Lower leg skin (tissue), 3 donors: ENCODE results near the gene OGDH.

Source experiments
- POLR2A ChIP-seq, 2 donors: fragments of 450-650 bp; IDR thresholded peaks; one replicate each; pipeline ENCODE4 v1.6.1; 2016 to 2017; ENCODE audit warnings: antibody characterized with exemption in 2 of 2, mild to moderate bottlenecking in 1 of 2, moderate library complexity in 1 of 2
- TF ChIP-seq, protein P1 (sequence below), 3 donors: fragments of 450-650 bp; IDR thresholded peaks; one replicate each; pipeline ENCODE4 v1.5.1; 2016; ENCODE audit warnings: antibody characterized with exemption in 3 of 3, mild to moderate bottlenecking in 3 of 3, moderate library complexity in 2 of 3

GRCh38 chr7:44655341-44655740 is 48.9 kb downstream of the OGDH start:
- TF ChIP-seq, protein P1, sequence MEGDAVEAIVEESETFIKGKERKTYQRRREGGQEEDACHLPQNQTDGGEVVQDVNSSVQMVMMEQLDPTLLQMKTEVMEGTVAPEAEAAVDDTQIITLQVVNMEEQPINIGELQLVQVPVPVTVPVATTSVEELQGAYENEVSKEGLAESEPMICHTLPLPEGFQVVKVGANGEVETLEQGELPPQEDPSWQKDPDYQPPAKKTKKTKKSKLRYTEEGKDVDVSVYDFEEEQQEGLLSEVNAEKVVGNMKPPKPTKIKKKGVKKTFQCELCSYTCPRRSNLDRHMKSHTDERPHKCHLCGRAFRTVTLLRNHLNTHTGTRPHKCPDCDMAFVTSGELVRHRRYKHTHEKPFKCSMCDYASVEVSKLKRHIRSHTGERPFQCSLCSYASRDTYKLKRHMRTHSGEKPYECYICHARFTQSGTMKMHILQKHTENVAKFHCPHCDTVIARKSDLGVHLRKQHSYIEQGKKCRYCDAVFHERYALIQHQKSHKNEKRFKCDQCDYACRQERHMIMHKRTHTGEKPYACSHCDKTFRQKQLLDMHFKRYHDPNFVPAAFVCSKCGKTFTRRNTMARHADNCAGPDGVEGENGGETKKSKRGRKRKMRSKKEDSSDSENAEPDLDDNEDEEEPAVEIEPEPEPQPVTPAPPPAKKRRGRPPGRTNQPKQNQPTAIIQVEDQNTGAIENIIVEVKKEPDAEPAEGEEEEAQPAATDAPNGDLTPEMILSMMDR (IDR thresholded peaks at IDR 0.05), result no peak
- no peak for TF ChIP-seq POLR2A (IDR thresholded peaks at IDR 0.05)
